HCT116 (cell line): ENCODE measurements around the gene APAF1. TPM values are rescaled to one million over a fixed set of nuclear protein-coding genes. Genes with fewer than 3 reads are reported as not detected.

Experiments
- ATAC-seq: fragments of 200-7000 bp; cut with Tn5 transposase; 2 replicates; pipeline ENCODE4 v1.9.1; 2020; ENCODE audit warnings: mild to moderate bottlenecking, moderate library complexity
- BruUV-seq: library from RNA; stranded (reverse); fragments of 400-500 nt; replicated peaks from 2 replicates; lab custom pipeline; 2021; lab: Mats Ljungman, UMichigan
- CTCF ChIA-PET: fragments of 300-600 bp; sonication (Branson Sonifier 250); formaldehyde crosslinking; loops from one replicate; lab custom pipeline; 2021; ENCODE audit warnings: antibody characterized with exemption; lab: Charles Lee
- POLR2A ChIA-PET: fragments of 300-600, 350-600 bp; sonication (Branson Sonifier 250); formaldehyde crosslinking; loops from one replicate; lab custom pipeline; 2021; ENCODE audit warnings: antibody characterized with exemption; lab: Charles Lee
- RAD21 ChIA-PET, 2 experiments: fragments of 300-600 bp; sonication (Branson Sonifier 250); formaldehyde crosslinking; loops; one replicate each; lab custom pipeline; 2023; ENCODE audit warnings: low total read pairs in 2 of 2; ENCODE audit not compliant: uncharacterized antibody in 2 of 2, unreplicated experiment in 2 of 2, low non-redundant PET in 1 of 2; lab: Charles Lee
- DNase-seq: peaks from one replicate; pipeline ENCODE4 v3.0.0-alpha.2; 2010; ENCODE audit warnings: low read depth, low spot score
- H2AFZ ChIP-seq: fragments of 200-600 bp; shearing (Covaris generic), sonication (generic); 2 replicates; pipeline ENCODE4 v1.6.1; 2017; ENCODE audit warnings: low read depth, mixed run types, mixed read lengths, antibody characterized with exemption, low read length; ENCODE audit not compliant: poor library complexity, severe bottlenecking
- H3K27ac ChIP-seq: 2 replicates; pipeline ENCODE4 v1.5.1; 2012; ENCODE audit warnings: low read depth, low read length
- H3K27me3 ChIP-seq: fragments of 200-600 bp; sonication (generic); 2 replicates; pipeline ENCODE4 v1.6.1; 2016; ENCODE audit warnings: mixed run types, low read length, mixed read lengths; ENCODE audit not compliant: insufficient read depth
- H3K36me3 ChIP-seq, 2 experiments: fragments of 200-500 bp in 1 of 2; fragments of 200-600 bp in 1 of 2; sonication (Bioruptor generic) in 1 of 2; sonication (generic) in 1 of 2; 2 replicates each; pipeline versions ENCODE4 v1.5.1 to v1.6.1; 2014 to 2016; ENCODE audit warnings: low read length in 2 of 2, inconsistent platforms in 1 of 2, mixed read lengths in 1 of 2, mixed run types in 1 of 2; ENCODE audit not compliant: insufficient read depth in 2 of 2, control insufficient read depth in 1 of 2
- H3K4me1 ChIP-seq, 2 experiments: fragments of 200-600 bp in 1 of 2; sonication (generic) in 1 of 2; 2 replicates each; pipeline versions ENCODE4 v1.5.1 to v1.6.1; 2012 to 2017; ENCODE audit warnings: low read length in 2 of 2, inconsistent platforms in 1 of 2, mild to moderate bottlenecking in 1 of 2, mixed read lengths in 1 of 2, mixed run types in 1 of 2, moderate library complexity in 1 of 2; ENCODE audit not compliant: insufficient read depth in 2 of 2, control insufficient read depth in 1 of 2
- H3K4me2 ChIP-seq: fragments of 200-600 bp; sonication (generic); 2 replicates; pipeline ENCODE4 v1.6.1; 2017; ENCODE audit warnings: mixed run types, low read length, mixed read lengths
- H3K4me3 ChIP-seq, 2 experiments: fragments of 200-600 bp in 1 of 2; sonication (generic) in 1 of 2; replicated peaks in 1 of 2; 2 replicates each; pipeline ENCODE4 v1.5.1; 2011 to 2016; ENCODE audit warnings: low read length in 2 of 2, control low read depth in 1 of 2, low read depth in 1 of 2, mild to moderate bottlenecking in 1 of 2, mixed read lengths in 1 of 2, mixed run types in 1 of 2
- H3K79me2 ChIP-seq: fragments of 200-600 bp; sonication (generic); 2 replicates; pipeline ENCODE4 v1.6.1; 2017; ENCODE audit warnings: mild to moderate bottlenecking, mixed run types, low read length, moderate library complexity, mixed read lengths; ENCODE audit not compliant: insufficient read depth
- H3K9ac ChIP-seq: fragments of 200-600 bp; sonication (generic); 2 replicates; pipeline ENCODE4 v1.6.1; 2016; ENCODE audit warnings: low read length, mixed read lengths
- H3K9me2 ChIP-seq: fragments of 200-600 bp; sonication (generic), shearing (Covaris generic); 2 replicates; pipeline ENCODE4 v1.6.1; 2017; ENCODE audit warnings: mixed run types, mild to moderate bottlenecking, moderate library complexity; ENCODE audit not compliant: insufficient read depth
- H3K9me3 ChIP-seq, 2 experiments: fragments of 200-500 bp in 1 of 2; fragments of 200-600 bp in 1 of 2; sonication (Bioruptor generic) in 1 of 2; sonication (generic) in 1 of 2; 2 replicates each; pipeline ENCODE4 v1.6.1; 2014 to 2017; ENCODE audit warnings: low read length in 2 of 2, mixed read lengths in 2 of 2, inconsistent platforms in 1 of 2, low read depth in 1 of 2, mild to moderate bottlenecking in 1 of 2, mixed run types in 1 of 2, moderate library complexity in 1 of 2; ENCODE audit not compliant: control insufficient read depth in 1 of 2, insufficient read depth in 1 of 2
- H4K20me1 ChIP-seq: fragments of 200-600 bp; sonication (generic), shearing (Covaris generic); 2 replicates; pipeline ENCODE4 v1.6.1; 2017; ENCODE audit warnings: mixed run types, mild to moderate bottlenecking, moderate library complexity; ENCODE audit not compliant: insufficient read depth
- ATF3 ChIP-seq: IDR thresholded peaks from 2 replicates; pipeline ENCODE4 v1.6.1; 2012
- CBX3 ChIP-seq: IDR thresholded peaks from 2 replicates; pipeline ENCODE4 v1.6.1; 2012; ENCODE audit warnings: low read depth
- CTCF ChIP-seq, 3 experiments: fragments of 200-600 bp in 1 of 3; sonication (generic) in 1 of 3; IDR thresholded peaks in 2 of 3; conservative IDR thresholded peaks in 1 of 3; 2 replicates each; pipeline ENCODE4 v1.5.1; 2012 to 2017; ENCODE audit warnings: low read depth in 2 of 3, low read length in 2 of 3, antibody characterized with exemption in 1 of 3, borderline replicate concordance in 1 of 3, control low read depth in 1 of 3, mild to moderate bottlenecking in 1 of 3, mixed read lengths in 1 of 3, mixed run types in 1 of 3, moderate library complexity in 1 of 3; ENCODE audit not compliant: insufficient read depth in 1 of 3
- ELF1 ChIP-seq: IDR thresholded peaks from 2 replicates; pipeline ENCODE4 v1.6.1; 2012; ENCODE audit warnings: low read depth, borderline replicate concordance
- EZH2 ChIP-seq: fragments of 200-600 bp; sonication (generic); IDR thresholded peaks from 2 replicates; pipeline ENCODE4 v1.6.1; 2017; ENCODE audit warnings: antibody characterized with exemption, mixed run types
- POLR2A ChIP-seq: IDR thresholded peaks from 2 replicates; pipeline ENCODE4 v1.7.0; 2011; ENCODE audit warnings: borderline replicate concordance; ENCODE audit not compliant: insufficient read depth, insufficient read length; ENCODE audit errors: extremely low read depth
- RAD21 ChIP-seq: IDR thresholded peaks from 2 replicates; pipeline ENCODE4 v1.6.1; 2012; ENCODE audit warnings: low read depth, mild to moderate bottlenecking
- SIN3A ChIP-seq: IDR thresholded peaks from 2 replicates; pipeline ENCODE4 v1.6.1; 2012; ENCODE audit warnings: low read depth
- YY1 ChIP-seq: IDR thresholded peaks from 2 replicates; pipeline ENCODE4 v1.6.1; 2011; ENCODE audit warnings: low read length, low read depth, moderate library complexity, mild to moderate bottlenecking; ENCODE audit not compliant: insufficient replicate concordance; ENCODE audit errors: extremely low read depth
- ZFX ChIP-seq: fragments of 450-650 bp; IDR thresholded peaks from 2 replicates; pipeline ENCODE4 v1.6.1; 2017
- ZNF274 ChIP-seq: fragments of 200-500 bp; sonication (Bioruptor generic); IDR thresholded peaks from 2 replicates; pipeline ENCODE4 v1.6.1; 2014; ENCODE audit warnings: mild to moderate bottlenecking, low read depth, low read length, inconsistent platforms
- intact Hi-C: fragments of 100-400 bp; cut with micrococcal nuclease; formaldehyde crosslinking; loops from 2 replicates; pipeline ENCODE4 v1.10.0; 2022
- total RNA-seq: library from RNA; stranded (reverse); gene quantifications from one replicate; pipeline ENCODE4 v1.2.1, GENCODE V29; 2021; ENCODE audit not compliant: unreplicated experiment

APAF1 gene
- total RNA-seq, 1 experiment from 2014 or later, result 13.9 TPM

GRCh38 chr12:98725476-98726247 lies 80.6 kb downstream of the APAF1 start:
- Histone ChIP-seq H3K9me2 (no peaks in the 10 kb centered on the region), H2AFZ (no peak overlapping the region), H3K4me3 (no peak overlapping the region), H3K27me3 (no peaks in the 10 kb centered on the region), H3K79me2 (no peaks in the 10 kb centered on the region), H3K36me3 (peaks cover 0 to 28% of the 10 kb centered on the region in 2 experiments; a peak in 2 of 4 replicates), H3K4me1 (no peaks in the 10 kb centered on the region), H3K9ac (no peak overlapping the region), H3K4me2 (no peak overlapping the region), H4K20me1 (no peaks in the 10 kb centered on the region), H3K27ac (no peak overlapping the region), H3K9me3 (no peaks in the 10 kb centered on the region)
- ChIA-PET CTCF (interaction anchor here (0.9 to 2.2 kb wide), 3 partner anchors 14 to 273 kb away, joined by 3 to 9 read pairs (median 8); no protein-coding TSS in a partner anchor), RAD21 (no interaction called here), POLR2A (no interaction called here)
- BruUV-seq, result no TSS peak
- intact Hi-C loops, result loop anchor here (2.0 kb wide), 1 partner anchor 273 kb away; no protein-coding TSS in a partner anchor
- DNase-seq (peak; percentile 21), ATAC-seq (peak; percentile 99)
- TF ChIP-seq YY1, result no peak
- no peak for TF ChIP-seq ELF1
- TF ChIP-seq RAD21, result peak; percentile 54
- TF ChIP-seq CTCF (IDR thresholded peaks at IDR 0.05 in 2 of 3, conservative IDR thresholded peaks at IDR 0.05 in 1 of 3; ENCODE audit: borderline replicate concordance in 1 of 3, insufficient read depth in 1 of 3, low read depth in 2 of 3, low read length in 2 of 3), result peak; percentile 43 to 63 (median 60); a peak in 5 of 6 replicates
- TF ChIP-seq EZH2, result no peak

- Histone ChIP-seq H2AFZ (no peak overlapping the region), H4K20me1 (no peaks in the 10 kb centered on the region), H3K4me2 (no peak overlapping the region), H3K9me2 (no peaks in the 10 kb centered on the region), H3K9ac (no peak overlapping the region), H3K4me1 (no peaks in the 10 kb centered on the region), H3K27ac (no peak overlapping the region), H3K27me3 (no peaks in the 10 kb centered on the region), H3K9me3 (no peaks in the 10 kb centered on the region), H3K79me2 (no peaks in the 10 kb centered on the region), H3K36me3 (peaks cover 0 to 28% of the 10 kb centered on the region in 2 experiments; a peak in 2 of 4 replicates), H3K4me3 (no peak overlapping the region)
- intact Hi-C loops, result loop anchor here (2.0 kb wide), 1 partner anchor 272 kb away; no protein-coding TSS in a partner anchor
- BruUV-seq, result no TSS peak
- CTCF ChIA-PET, result no interaction called here
- DNase-seq (no peak), ATAC-seq (no peak)
- POLR2A ChIA-PET, result no interaction called here
- RAD21 ChIA-PET, result no interaction called here
- no peak for TF ChIP-seq POLR2A
- no peak for TF ChIP-seq CBX3
- no peak for TF ChIP-seq CTCF (IDR thresholded peaks at IDR 0.05 in 2 of 3, conservative IDR thresholded peaks at IDR 0.05 in 1 of 3; ENCODE audit: borderline replicate concordance in 1 of 3, insufficient read depth in 1 of 3, low read depth in 2 of 3, low read length in 2 of 3)
- TF ChIP-seq SIN3A, result no peak
- TF ChIP-seq ATF3, result no peak
- no peak for TF ChIP-seq ZFX
- TF ChIP-seq ZNF274, result no peak
- TF ChIP-seq YY1, result no peak
These were observed 82.1 kb downstream of the APAF1 start for GRCh38 chr12:98727196-98727595.
